ENCODE results near the gene EMILIN2. TPM values are rescaled to one million over a fixed set of nuclear protein-coding genes. Genes with fewer than 3 reads are reported as not detected.

Gene EMILIN2
- total and polyA plus RNA-seq, 2 of the 8 experiments (the other 6 are each of a cell fraction or from before 2014, with no cell fraction given), result 6.0 to 7.5 TPM

GRCh38 chr18:2872095-2872494 is 25.3 kb downstream of the EMILIN2 start:
- no peak overlapping the region for H2BK20ac ChIP-seq (ENCODE audit: low read length)
- H4K8ac ChIP-seq (ENCODE audit: extremely low read depth, insufficient read depth, low read length), result no peak overlapping the region
- no peak overlapping the region for H4K5ac ChIP-seq (ENCODE audit: insufficient read length, low read depth, low read length)
- H3K27ac ChIP-seq (ENCODE audit: low read depth, low read length), result no peak overlapping the region
- FAIRE-seq (no peak), DNase-seq (ENCODE audit: low read depth in 1 of 2, low spot score in 2 of 2) (no peak)
- 93% methylated on average over 6 of the region's 6 CpGs; no CpG with 5 or more reads in 1 of the 2 experiments for WGBS, 2 experiments (ENCODE audit: extremely low coverage in 1 of 2, insufficient coverage in 1 of 2, insufficient read length in 1 of 2, insufficient replicate concordance in 2 of 2, low coverage in 1 of 2, low lambda C conversion rate in 2 of 2, missing lambda C conversion rate in 1 of 2)
- no peaks in the 10 kb centered on the region for H3K36me3 ChIP-seq (ENCODE audit: control insufficient read depth in 2 of 4, insufficient read depth in 4 of 4, low read length in 3 of 4)
- POLR2A ChIA-PET (ENCODE audit: partially characterized antibody), result interaction anchor here (0.6 kb wide), 1 partner anchor 27 kb away, joined by 6 read pairs; no protein-coding TSS in a partner anchor
- H3K23me2 ChIP-seq (ENCODE audit: low read depth, low read length), result no peaks in the 10 kb centered on the region
- no peak overlapping the region for H3K23ac ChIP-seq (ENCODE audit: insufficient read length)
- H2BK120ac ChIP-seq (replicated peaks; ENCODE audit: low read depth, low read length), result no peak overlapping the region
- H3K4me1 ChIP-seq (replicated peaks in 1 of 4; ENCODE audit: control insufficient read depth in 3 of 4, insufficient read depth in 4 of 4, low read length in 3 of 4), result no peaks in the 10 kb centered on the region
- no peak overlapping the region for H3K18ac ChIP-seq (ENCODE audit: extremely low read depth, low read length)
- H4K91ac ChIP-seq (replicated peaks; ENCODE audit: insufficient read length, low read length), result no peak overlapping the region
- H2AFZ ChIP-seq (ENCODE audit: low read length), result no peak overlapping the region
- no peak overlapping the region for H3K14ac ChIP-seq (ENCODE audit: insufficient read length)
- peaks cover 0 to 9% of the 10 kb centered on the region in 2 experiments; a peak in 1 of 4 replicates for H3K9me3 ChIP-seq (ENCODE audit: insufficient read depth in 2 of 2, low read depth in 1 of 2, low read length in 1 of 2)
- H2BK15ac ChIP-seq (ENCODE audit: low read length), result no peak overlapping the region
- H3K79me1 ChIP-seq (ENCODE audit: low read depth, low read length), result no peaks in the 10 kb centered on the region
- H3K4me3 ChIP-seq (ENCODE audit: extremely low read depth in 1 of 4, insufficient read depth in 2 of 4, low read depth in 3 of 4, low read length in 4 of 4), result no peak overlapping the region
- no peak overlapping the region for H2BK12ac ChIP-seq (ENCODE audit: low read depth, low read length)
- no peak overlapping the region for H3K56ac ChIP-seq (replicated peaks; ENCODE audit: insufficient read length, low read depth, low read length)
- no peaks in the 10 kb centered on the region for H3K27me3 ChIP-seq (replicated peaks in 1 of 4; ENCODE audit: control insufficient read depth in 3 of 4, extremely low read depth in 1 of 4, insufficient read depth in 3 of 4, low read length in 3 of 4)
- no peaks in the 10 kb centered on the region for H3K79me2 ChIP-seq (ENCODE audit: control insufficient read depth in 1 of 2, insufficient read depth in 2 of 2, low read length in 2 of 2)
- H3K4me2 ChIP-seq (ENCODE audit: insufficient read depth in 1 of 2, low read depth in 2 of 2, low read length in 2 of 2), result no peak overlapping the region
- TF ChIP-seq YY1 (IDR thresholded peaks at IDR 0.05; ENCODE audit: low read depth, low read length) (no peak), ZNF274 (IDR thresholded peaks at IDR 0.05; ENCODE audit: borderline replicate concordance, extremely low read depth, low read length) (no peak), CEBPB (IDR thresholded peaks at IDR 0.05; ENCODE audit: low read depth, low read length) (no peak), ATF3 (IDR thresholded peaks at IDR 0.05; ENCODE audit: insufficient read depth, low read depth, low read length) (no peak), GTF2F1 (IDR thresholded peaks at IDR 0.05; ENCODE audit: borderline replicate concordance, low read depth, low read length) (no peak), KDM5A (IDR thresholded peaks at IDR 0.05; ENCODE audit: low read length) (no peak), CHD1 (IDR thresholded peaks at IDR 0.05; ENCODE audit: low read depth, low read length) (no peak)
- H3K4ac ChIP-seq (replicated peaks; ENCODE audit: insufficient read length, low read depth, low read length), result no peak overlapping the region
- CTCF ChIA-PET (ENCODE audit: partially characterized antibody), result interaction anchor here (1.0 to 1.4 kb wide), 2 partner anchors 9 to 21 kb away, joined by 3 read pairs; no protein-coding TSS in a partner anchor
- no peak overlapping the region for H2AK5ac ChIP-seq (ENCODE audit: low read depth, low read length)
- no peak overlapping the region for H2BK5ac ChIP-seq (ENCODE audit: low read depth, low read length)
- H4K20me1 ChIP-seq (replicated peaks in 1 of 2; ENCODE audit: control insufficient read depth in 1 of 2, insufficient read depth in 2 of 2, low read length in 2 of 2), result no peaks in the 10 kb centered on the region
- H3K9ac ChIP-seq (replicated peaks in 1 of 4; ENCODE audit: extremely low read depth in 1 of 4, low read depth in 3 of 4, low read length in 3 of 4), result no peak overlapping the region
